ENCODE results near the gene ERAL1.

DNA sequence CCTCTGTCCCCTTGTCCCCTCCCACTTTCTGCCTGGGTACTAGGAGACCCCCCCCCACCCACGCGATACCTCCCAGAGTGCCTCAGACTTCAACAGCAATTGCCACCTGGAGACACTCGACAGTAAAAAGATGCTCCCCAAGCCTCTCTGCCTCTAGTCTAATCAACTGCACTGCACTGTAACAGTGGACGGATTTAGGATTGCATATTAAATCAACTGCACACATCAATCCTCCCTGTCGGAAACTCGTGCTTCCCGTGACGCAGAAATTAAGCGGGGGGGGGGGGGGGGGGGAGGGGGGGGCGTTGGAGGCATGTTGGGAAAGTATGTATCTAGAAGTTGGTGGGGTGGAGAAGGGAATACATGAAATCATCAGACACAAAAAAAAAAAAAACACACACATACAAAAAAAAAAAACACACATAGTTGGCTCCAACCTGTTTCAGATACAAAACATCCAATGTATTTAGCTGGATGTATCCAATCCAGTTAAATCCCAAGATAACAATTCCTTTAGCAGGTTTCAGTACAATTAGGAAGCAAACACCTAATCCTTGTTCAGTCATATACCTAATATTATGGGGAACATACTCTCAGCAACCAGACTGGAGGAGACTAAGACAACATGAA is 42.0 kb upstream of the ERAL1 start:
- TF ChIP-seq, protein P1, sequence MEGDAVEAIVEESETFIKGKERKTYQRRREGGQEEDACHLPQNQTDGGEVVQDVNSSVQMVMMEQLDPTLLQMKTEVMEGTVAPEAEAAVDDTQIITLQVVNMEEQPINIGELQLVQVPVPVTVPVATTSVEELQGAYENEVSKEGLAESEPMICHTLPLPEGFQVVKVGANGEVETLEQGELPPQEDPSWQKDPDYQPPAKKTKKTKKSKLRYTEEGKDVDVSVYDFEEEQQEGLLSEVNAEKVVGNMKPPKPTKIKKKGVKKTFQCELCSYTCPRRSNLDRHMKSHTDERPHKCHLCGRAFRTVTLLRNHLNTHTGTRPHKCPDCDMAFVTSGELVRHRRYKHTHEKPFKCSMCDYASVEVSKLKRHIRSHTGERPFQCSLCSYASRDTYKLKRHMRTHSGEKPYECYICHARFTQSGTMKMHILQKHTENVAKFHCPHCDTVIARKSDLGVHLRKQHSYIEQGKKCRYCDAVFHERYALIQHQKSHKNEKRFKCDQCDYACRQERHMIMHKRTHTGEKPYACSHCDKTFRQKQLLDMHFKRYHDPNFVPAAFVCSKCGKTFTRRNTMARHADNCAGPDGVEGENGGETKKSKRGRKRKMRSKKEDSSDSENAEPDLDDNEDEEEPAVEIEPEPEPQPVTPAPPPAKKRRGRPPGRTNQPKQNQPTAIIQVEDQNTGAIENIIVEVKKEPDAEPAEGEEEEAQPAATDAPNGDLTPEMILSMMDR (conservative IDR thresholded peaks at IDR 0.05): no peak
- TF ChIP-seq EZH2 (IDR thresholded peaks at IDR 0.05; ENCODE audit: low read depth): no peak
